Large intestine (tissue), 3 donors: Measurements from ENCODE around the gene EYS. TPM values are rescaled to one million over a fixed set of nuclear protein-coding genes. Genes with fewer than 3 reads are reported as not detected.

Experiments
- DNase-seq, 2 donors: peaks; one replicate each; pipeline versions ENCODE4 v3.0.0 to v3.0.0-alpha.2; 2013
- H3K27ac ChIP-seq: one replicate; pipeline ENCODE4 v1.5.1; 2013; ENCODE audit warnings: low read length
- H3K27me3 ChIP-seq: 2 replicates; pipeline ENCODE4 v1.6.1; 2013; ENCODE audit warnings: low read length; ENCODE audit not compliant: control insufficient read depth, insufficient read depth
- H3K36me3 ChIP-seq: 2 replicates; pipeline ENCODE4 v1.6.1; 2013; ENCODE audit warnings: low read length; ENCODE audit not compliant: control insufficient read depth, insufficient read depth
- H3K4me1 ChIP-seq: one replicate; pipeline ENCODE4 v1.6.1; 2013; ENCODE audit warnings: low read length; ENCODE audit not compliant: control insufficient read depth, insufficient read depth
- H3K4me3 ChIP-seq: one replicate; pipeline ENCODE4 v1.5.1; 2013; ENCODE audit warnings: low read length
- H3K9me3 ChIP-seq: one replicate; pipeline ENCODE4 v1.6.1; 2013; ENCODE audit warnings: mild to moderate bottlenecking, low read depth, low read length, moderate library complexity; ENCODE audit not compliant: control insufficient read depth
- WGBS: methylation state at CpG from one replicate; pipeline ENCODE4 v1.1.5; 2013; ENCODE audit warnings: low lambda C conversion rate; ENCODE audit not compliant: insufficient coverage; 5-methylcytosine and 5-hydroxymethylcytosine counted together
- polyA plus RNA-seq: library from polyadenylated mRNA; unstranded; fragments of 120-200 nt; gene quantifications from one replicate; pipeline ENCODE4 v1.2.1, GENCODE V29; 2013

The EYS gene
- polyA plus RNA-seq, 1 donor: 0.76 TPM

DNA sequence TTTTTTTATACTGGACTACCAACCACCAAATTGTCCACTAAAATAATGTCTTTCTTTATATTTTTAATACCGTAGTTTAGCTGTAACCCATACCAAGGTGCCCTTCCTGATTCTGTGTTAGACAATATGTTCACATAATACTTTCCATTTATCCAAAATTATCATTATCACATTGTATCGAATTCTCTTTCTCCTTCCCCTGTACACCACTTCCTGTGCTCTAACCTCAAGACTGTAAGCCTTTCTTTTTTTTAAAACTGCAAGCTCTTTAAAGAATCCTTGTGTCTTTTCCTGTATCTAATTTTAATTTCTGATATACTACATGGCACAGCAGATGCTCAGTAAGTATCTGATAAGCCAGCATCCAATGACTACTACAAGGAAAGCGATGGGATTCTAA lies 917.5 kb downstream of the EYS start:
- H3K4me1 ChIP-seq: no peaks in the 10 kb centered on the region
- H3K36me3 ChIP-seq: no peaks in the 10 kb centered on the region
- H3K4me3 ChIP-seq: no peak overlapping the region
- H3K27me3 ChIP-seq: no peaks in the 10 kb centered on the region
- no peaks in the 10 kb centered on the region for H3K9me3 ChIP-seq
- no peak for DNase-seq
- H3K27ac ChIP-seq: no peak overlapping the region
- WGBS: 90% methylated on average over 2 of the region's 3 CpGs

DNA sequence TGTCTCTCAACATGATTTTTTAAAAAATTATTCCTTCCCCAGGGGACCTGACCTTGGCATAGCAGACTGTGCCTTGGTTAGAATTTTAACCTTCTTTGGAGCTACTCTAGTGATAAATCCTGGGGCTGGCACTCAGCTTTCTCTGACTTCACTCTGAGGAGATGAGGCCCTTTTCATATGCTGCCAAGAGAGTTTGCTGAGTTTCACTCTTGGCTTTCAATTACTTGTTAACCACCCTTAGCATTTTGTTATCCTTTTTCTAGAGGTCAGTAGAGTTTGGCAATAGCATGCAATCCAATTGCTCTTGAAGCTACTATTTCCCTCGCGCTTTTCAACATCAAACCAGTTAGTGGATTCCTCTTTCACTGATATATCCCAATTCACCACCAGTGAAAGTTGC lies 920.3 kb downstream of the EYS start:
- no peaks in the 10 kb centered on the region for H3K4me1 ChIP-seq
- no peaks in the 10 kb centered on the region for H3K27me3 ChIP-seq
- no peak overlapping the region for H3K27ac ChIP-seq
- no peaks in the 10 kb centered on the region for H3K36me3 ChIP-seq
- H3K9me3 ChIP-seq: no peaks in the 10 kb centered on the region
- H3K4me3 ChIP-seq: no peak overlapping the region
- WGBS: 50% methylated on average over 2 of the region's 2 CpGs
- no peak for DNase-seq

DNA sequence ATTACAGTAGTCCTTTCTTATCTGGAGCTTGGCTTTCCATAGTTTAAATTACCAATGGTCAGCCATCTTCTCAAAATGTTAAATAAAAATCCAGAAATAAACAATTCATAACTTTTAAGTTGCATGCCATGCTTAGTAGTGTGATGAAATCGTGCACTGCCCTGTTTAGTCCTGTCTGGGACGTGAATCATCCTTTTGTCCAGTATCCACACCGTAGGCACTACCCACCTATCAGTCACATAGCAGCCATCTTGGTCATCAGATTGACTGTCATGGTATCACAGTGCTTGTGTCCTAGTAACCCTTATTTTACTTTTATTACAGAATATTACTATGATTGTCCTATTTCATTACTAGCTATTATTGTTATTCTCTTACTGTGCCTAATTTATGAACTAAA lies 924.1 kb downstream of the EYS start:
- WGBS: 93% methylated on average over 3 of the region's 3 CpGs
- H3K4me1 ChIP-seq: no peaks in the 10 kb centered on the region
- DNase-seq: no peak
- H3K27ac ChIP-seq: no peak overlapping the region
- no peaks in the 10 kb centered on the region for H3K9me3 ChIP-seq
- H3K27me3 ChIP-seq: no peaks in the 10 kb centered on the region
- no peak overlapping the region for H3K4me3 ChIP-seq
- H3K36me3 ChIP-seq: no peaks in the 10 kb centered on the region

DNA sequence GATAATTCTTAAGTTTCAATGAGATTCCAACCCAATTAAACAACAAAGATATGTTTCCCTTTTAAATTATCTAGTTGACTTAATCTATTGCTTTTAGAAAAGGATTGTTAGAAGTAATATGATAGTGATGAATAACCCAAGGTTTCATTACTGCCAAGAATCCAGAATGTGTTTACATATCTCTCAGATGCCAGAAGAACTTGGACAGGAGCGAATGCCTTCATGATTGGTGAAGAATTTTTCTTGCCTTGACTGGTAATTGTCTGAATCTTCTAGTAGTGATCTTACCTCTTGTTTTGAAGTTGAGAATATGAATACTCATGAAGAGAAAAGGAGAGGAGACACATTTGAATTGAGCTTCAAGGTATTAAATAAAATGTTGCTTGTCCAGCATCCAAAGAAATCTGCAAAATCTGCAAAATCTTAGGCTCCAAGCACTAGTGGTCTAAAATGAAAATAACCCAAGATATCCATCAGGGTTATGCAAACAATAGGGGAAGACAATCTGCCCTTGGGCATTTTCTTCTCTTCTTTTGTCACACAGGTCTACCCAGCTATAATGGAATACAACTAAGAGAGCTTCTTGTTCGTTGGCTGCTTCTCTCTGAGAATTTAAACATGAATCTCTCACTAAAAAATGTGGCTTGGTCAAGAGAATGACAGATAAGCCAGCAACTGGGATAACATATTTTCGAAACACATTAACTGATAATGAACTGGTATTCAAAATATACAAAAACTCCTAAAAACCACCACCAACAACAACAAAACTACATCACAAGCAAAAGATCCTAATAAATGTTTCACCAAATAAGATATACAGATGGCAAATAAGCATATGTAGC lies 928.9 kb downstream of the EYS start:
- H3K27me3 ChIP-seq: no peaks in the 10 kb centered on the region
- no peaks in the 10 kb centered on the region for H3K4me1 ChIP-seq
- 89% methylated on average over 1 of the region's 3 CpGs for WGBS
- DNase-seq: no peak
- H3K36me3 ChIP-seq: no peaks in the 10 kb centered on the region
- H3K4me3 ChIP-seq: no peak overlapping the region
- no peaks in the 10 kb centered on the region for H3K9me3 ChIP-seq
- H3K27ac ChIP-seq: no peak overlapping the region

DNA sequence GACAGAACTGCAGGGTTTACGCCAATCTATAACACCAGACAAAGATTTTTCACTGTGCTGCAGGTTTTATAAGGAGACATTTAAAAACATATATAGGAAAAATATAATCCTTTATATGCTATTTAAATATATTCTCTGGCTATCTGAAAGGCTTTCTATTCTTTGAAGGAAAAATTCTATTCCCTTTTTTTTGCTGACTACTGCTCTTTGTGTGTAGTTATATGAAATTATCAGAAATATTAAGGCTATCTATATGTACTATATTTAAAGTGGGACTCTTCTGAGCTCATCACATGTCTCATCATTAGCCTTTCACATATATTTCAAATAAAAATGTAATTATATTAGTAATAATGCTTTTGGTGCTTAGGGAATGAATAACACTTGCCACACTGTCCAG lies 930.7 kb downstream of the EYS start:
- no peak overlapping the region for H3K4me3 ChIP-seq
- no peaks in the 10 kb centered on the region for H3K27me3 ChIP-seq
- H3K9me3 ChIP-seq: no peaks in the 10 kb centered on the region
- H3K27ac ChIP-seq: no peak overlapping the region
- no peak for DNase-seq
- no peaks in the 10 kb centered on the region for H3K36me3 ChIP-seq
- WGBS: no CpG with 5 or more reads among the region's 1 CpG
- H3K4me1 ChIP-seq: no peaks in the 10 kb centered on the region

DNA sequence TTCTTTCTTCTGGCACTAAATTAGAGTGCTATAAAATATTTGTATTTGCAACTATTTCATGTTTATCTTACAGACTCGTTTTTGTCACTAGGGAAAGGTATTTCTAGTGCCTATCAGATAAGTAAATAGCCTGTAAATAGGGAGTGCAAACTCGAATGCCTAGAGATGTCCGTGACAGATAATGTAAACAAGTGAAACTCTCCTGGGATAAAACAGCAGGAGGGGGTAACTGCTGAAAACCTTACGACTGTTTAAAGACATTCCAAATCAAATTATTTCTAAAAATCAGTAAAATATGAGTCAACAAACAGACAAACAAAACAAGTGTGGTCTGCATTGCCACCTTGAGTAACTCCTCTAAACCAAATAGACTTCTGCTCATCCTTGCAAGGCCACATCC lies 932.1 kb downstream of the EYS start:
- WGBS: no CpG with 5 or more reads among the region's 4 CpGs
- Histone ChIP-seq H3K4me1 (no peaks in the 10 kb centered on the region), H3K4me3 (no peak overlapping the region), H3K27ac (no peak overlapping the region), H3K27me3 (no peaks in the 10 kb centered on the region), H3K9me3 (no peaks in the 10 kb centered on the region), H3K36me3 (no peaks in the 10 kb centered on the region)
- no peak for DNase-seq

DNA sequence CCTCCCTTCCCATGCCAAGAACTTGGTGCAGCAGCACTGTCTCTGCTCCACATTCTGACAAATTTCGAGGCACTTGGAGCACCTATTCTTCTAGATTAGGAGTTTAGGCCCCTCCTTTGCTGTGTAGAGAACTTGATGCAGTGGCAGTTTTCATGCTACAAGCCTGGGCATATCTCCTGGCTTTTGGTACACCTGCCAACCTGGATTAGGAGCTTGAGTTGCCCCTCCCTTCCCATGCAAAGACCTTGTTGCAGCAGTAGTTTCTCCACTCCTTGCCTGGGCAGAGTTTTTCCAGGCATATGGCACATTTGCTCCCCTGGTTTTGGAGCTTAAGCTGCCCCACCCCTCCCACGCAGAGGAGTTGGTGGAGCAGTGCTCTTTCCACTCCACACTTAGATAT lies 956.1 kb downstream of the EYS start:
- Histone ChIP-seq H3K36me3 (no peaks in the 10 kb centered on the region), H3K27me3 (no peaks in the 10 kb centered on the region), H3K4me1 (no peaks in the 10 kb centered on the region), H3K9me3 (no peaks in the 10 kb centered on the region), H3K27ac (no peak overlapping the region), H3K4me3 (no peak overlapping the region)
- DNase-seq: no peak
- WGBS: no CpG with 5 or more reads among the region's 2 CpGs

DNA sequence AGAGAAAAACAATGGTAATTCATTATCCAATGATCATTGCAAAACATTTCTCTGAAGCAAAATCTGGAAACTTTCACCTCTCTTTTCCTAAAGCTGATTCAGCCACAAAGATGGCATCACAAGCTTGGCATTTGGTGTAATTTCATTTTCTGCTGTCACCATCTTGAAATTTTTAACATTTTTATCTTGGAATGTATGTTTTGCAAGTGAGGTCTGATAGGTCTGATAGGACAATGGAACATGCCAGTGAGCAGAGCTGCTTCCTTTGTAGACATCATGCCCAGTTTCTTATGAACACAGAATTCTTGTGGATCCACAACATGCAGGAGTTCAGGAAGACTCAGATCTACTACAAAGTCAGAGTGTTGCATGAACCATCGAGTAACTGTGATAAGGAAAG lies 969.6 kb downstream of the EYS start:
- H3K27me3 ChIP-seq: no peaks in the 10 kb centered on the region
- no peak overlapping the region for H3K4me3 ChIP-seq
- H3K9me3 ChIP-seq: no peaks in the 10 kb centered on the region
- H3K36me3 ChIP-seq: no peaks in the 10 kb centered on the region
- H3K4me1 ChIP-seq: no peaks in the 10 kb centered on the region
- no peak overlapping the region for H3K27ac ChIP-seq
- no peak for DNase-seq
- 83% methylated on average over 1 of the region's 1 CpG for WGBS

DNA sequence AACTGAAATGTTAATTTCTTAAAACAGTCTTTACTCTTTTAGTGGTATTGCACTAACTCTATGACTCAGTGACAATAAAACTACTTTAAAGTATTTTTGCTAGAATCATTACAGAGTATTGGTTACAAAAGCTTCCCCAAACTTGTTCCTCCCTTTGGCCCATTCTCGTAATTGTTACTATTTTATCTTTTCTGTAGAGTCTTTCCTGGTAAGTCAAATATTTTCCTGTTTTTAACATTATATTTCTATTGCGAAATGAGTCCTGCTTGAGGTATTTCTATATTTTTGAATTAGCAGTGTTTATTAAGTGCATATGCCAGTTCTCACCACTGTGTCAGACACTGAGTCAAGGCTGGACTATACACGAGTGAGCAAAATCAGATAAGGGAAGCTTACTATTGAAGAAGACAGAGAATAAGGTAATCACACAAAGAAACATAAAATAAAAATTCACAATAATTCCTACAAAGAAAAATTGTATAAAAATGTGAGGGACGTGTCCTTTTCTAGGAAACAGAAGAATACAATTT lies 970.5 kb downstream of the EYS start:
- 40% methylated on average over 2 of the region's 4 CpGs for WGBS
- no peak for DNase-seq
- Histone ChIP-seq H3K36me3 (no peaks in the 10 kb centered on the region), H3K4me3 (no peak overlapping the region), H3K27me3 (no peaks in the 10 kb centered on the region), H3K4me1 (no peaks in the 10 kb centered on the region), H3K9me3 (no peaks in the 10 kb centered on the region), H3K27ac (no peak overlapping the region)

DNA sequence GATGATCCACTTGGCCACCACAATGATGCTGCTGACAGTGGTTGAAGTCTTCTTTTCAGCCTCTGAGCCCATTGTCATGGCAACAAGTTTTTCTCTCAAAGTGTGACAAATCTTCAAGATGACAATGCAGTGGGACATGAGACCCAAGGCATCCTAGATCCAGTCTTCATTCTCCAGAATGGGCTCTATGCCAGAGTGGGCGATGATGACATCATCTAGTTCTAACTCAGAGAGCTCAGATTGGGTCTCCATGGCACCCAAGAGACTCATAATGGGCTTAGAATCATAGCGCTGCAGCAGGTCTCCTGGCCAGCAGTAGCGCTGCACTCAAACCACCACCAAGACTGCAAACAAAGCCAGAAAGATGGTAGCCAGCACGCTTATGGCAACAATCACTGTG lies 973.6 kb downstream of the EYS start:
- H3K36me3 ChIP-seq: no peaks in the 10 kb centered on the region
- DNase-seq: no peak
- no peaks in the 10 kb centered on the region for H3K9me3 ChIP-seq
- H3K27ac ChIP-seq: no peak overlapping the region
- WGBS: no CpG with 5 or more reads among the region's 4 CpGs
- H3K4me3 ChIP-seq: no peak overlapping the region
- H3K27me3 ChIP-seq: no peaks in the 10 kb centered on the region
- H3K4me1 ChIP-seq: no peaks in the 10 kb centered on the region

DNA sequence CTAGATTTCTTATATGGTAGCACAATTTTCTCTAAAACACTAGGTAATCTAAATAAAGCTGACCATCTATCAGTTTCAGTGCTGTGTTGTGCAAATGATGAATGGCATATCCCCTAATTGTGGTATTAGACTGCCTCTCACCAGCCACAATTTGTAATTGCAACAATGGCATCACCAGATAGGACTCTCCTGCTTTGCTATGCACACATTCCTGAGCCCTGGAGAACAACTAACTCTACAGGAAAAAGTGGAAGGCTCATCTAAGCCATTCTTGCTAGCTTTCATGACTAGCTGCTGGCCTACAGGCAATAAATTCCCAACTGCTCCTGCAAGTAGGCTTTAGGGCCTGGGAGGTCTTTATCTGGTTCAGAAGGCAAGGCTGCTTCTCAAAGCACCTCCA lies 974.1 kb downstream of the EYS start:
- Histone ChIP-seq H3K27me3 (no peaks in the 10 kb centered on the region), H3K4me3 (no peak overlapping the region), H3K4me1 (no peaks in the 10 kb centered on the region), H3K9me3 (no peaks in the 10 kb centered on the region), H3K36me3 (no peaks in the 10 kb centered on the region), H3K27ac (no peak overlapping the region)
- DNase-seq: no peak
